Measurements from ENCODE around the gene TLCD3B.

TLCD3B gene

GRCh38 chr16:29987371-29988085 is 43.5 kb downstream of the TLCD3B start:
- DNase-seq, result no peak

DNA sequence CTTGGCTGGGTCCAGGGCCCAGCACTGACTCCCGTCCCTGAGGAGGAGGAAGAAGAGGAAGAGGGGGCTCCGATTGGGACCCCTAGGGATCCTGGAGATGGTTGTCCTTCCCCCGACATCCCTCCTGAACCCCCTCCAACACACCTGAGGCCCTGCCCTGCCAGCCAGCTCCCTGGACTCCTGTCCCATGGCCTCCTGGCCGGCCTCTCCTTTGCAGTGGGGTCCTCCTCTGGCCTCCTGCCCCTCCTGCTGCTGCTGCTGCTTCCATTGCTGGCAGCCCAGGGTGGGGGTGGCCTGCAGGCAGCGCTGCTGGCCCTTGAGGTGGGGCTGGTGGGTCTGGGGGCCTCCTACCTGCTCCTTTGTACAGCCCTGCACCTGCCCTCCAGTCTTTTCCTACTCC is 44.1 kb downstream of the TLCD3B start:
- no peak for DNase-seq

GRCh38 chr16:29986231-29986630 is 44.8 kb downstream of the TLCD3B start:
- no peak for DNase-seq

GRCh38 chr16:29985271-29985811 is 45.7 kb downstream of the TLCD3B start:
- no peak for DNase-seq

GRCh38 chr16:29984764-29985147 is 46.3 kb downstream of the TLCD3B start:
- DNase-seq, result no peak

GRCh38 chr16:29984137-29984763 is 46.8 kb downstream of the TLCD3B start:
- DNase-seq, result no peak

DNA sequence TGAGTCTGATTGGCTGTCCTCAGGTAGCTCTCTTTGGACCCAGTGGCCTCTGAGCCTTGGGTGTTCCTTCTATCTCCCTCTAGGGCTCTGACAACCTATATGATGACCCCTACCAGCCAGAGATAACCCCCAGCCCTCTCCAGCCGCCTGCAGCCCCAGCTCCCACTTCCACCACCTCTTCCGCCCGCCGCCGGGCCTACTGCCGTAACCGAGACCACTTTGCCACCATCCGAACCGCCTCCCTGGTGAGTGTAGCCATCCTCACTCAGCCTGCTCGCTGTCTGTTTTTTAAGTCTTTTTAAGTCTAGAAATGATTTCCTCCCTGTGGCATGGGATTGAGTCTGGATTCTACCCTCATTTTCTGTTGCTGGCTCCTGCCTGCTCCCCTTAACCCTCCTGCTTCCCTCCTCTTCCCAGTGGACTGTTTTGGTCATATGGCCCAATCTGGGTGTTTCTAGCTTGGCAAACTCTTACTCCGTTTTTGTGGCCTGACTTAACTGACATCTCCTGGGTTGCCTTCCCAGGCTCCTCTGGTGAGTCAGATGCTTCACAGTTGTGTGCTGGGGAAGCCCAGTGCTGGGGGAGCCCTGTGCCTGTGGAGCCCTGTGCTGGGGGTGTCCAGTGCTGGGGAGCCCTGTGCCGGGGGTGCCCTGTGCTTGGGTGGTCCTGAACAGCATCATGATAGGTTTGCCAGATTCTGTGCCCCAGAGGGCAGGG is 47.5 kb downstream of the TLCD3B start:
- no peak for DNase-seq

DNA sequence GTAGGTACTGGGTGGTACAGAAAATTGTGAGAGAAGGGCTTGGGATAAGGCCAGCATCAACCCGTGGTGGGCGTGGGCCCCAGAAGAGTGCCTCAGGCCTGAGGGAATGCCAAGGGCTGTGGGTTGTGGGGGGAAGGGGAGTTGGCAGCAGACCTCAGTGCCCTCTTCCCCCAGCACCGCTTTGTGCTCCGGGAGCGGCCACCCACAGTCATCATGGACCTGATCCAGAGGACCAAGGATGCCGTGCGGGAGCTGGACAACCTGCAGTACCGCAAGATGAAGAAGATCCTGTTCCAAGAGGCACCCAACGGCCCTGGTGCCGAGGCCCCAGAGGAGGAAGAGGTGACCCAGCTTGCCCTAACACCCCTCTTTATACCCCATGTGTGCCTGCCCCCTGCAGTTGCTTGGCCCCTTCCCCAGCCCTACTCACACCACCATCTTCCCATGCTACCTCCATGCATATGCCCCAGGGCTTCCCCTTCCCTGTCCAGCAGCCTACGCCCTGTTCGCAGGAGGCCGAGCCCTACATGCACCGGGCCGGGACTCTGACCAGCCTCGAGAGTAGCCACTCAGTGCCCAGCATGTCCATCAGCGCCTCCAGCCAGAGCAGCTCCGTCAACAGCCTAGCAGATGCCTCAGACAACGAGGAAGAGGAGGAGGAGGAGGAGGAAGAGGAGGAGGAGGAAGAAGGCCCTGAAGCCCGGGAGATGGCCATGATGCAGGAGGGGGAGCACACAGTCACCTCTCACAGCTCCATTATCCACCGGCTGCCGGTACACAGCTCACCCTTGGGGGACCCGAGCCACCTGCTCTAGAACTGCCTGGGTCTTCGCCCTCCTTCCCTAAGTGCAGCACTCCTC is 48.3 kb downstream of the TLCD3B start:
- DNase-seq, result no peak

GRCh38 chr16:29978564-29979270 is 52.4 kb downstream of the TLCD3B start:
- no peak for DNase-seq

DNA sequence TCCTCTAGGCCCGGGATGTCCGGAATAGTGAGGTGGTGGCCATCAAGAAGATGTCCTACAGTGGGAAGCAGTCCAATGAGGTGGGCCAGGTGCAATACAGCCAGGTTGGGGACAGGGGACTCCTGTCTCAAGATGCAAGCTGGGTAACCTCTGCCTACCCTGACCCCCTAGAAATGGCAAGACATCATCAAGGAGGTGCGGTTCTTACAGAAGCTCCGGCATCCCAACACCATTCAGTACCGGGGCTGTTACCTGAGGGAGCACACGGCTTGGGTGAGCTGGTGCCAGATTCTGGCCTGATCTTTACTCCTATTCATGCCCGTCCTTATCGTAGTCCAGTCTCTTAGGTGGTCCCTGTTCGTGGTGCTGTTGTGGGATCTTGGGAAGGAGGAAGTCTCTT is 53.0 kb downstream of the TLCD3B start:
- DNase-seq, result no peak

- DNase-seq, result no peak
Measured at GRCh38 chr16:29977063-29977825, 53.8 kb downstream of the TLCD3B start.

DNA sequence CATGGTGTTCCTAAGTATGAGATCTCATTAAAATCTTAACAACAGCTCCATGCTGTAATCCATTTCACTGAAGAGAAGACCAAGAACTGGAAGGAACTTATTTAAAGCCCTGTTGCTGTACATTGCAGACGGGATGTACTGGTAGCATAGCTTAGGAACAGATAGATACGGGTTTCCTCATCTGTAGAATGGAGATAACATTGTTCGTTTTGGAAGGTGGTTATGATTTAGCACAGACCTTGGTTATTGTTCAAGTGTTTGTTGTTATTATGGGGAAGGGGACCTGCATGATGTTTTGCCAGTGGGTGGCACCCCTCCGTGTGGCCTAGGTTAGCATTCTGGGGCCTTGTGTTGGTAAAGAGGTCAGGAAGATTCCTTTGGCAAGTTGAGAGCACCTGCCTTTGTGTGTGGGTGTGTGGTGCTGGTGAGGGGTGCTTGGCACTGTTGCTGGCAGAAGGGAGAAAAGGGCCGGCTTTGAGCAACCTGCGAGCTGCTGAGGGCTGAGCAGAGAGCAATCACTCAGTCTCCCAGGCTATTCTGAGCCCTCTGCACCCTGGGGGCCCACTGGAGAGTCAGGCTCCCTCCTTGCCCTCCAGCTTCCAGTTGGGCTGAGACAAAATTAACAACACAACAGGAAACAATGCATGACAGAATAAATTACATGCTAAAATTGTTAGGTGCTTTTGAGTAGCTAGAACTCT is 55.1 kb downstream of the TLCD3B start:
- DNase-seq, result no peak

- DNase-seq, result no peak
Measured at GRCh38 chr16:29975134-29975538, 55.9 kb downstream of the TLCD3B start.
